K562 (cell line): ENCODE measurements around the gene MYO3B. TPM values are rescaled to one million over a fixed set of nuclear protein-coding genes. Genes with fewer than 3 reads are reported as not detected.

ENCODE experiments used
- CBX3 ChIP-seq, 2 experiments: IDR thresholded peaks; 1 replicate in 1 of 2; 2 replicates in 1 of 2; pipeline ENCODE4 v1.6.1; 2012; ENCODE audit warnings: inconsistent platforms in 2 of 2, low read length in 2 of 2, borderline replicate concordance in 1 of 2, control low read depth in 1 of 2
- CBX5 ChIP-seq: IDR thresholded peaks from 2 replicates; pipeline ENCODE4 v1.6.1; 2014; ENCODE audit warnings: low read depth, borderline replicate concordance
- CREBBP ChIP-seq: IDR thresholded peaks from one replicate; pipeline ENCODE4 v1.6.1; 2012; ENCODE audit warnings: low read depth, mild to moderate bottlenecking, control low read depth, inconsistent platforms, low read length
- EHMT2 ChIP-seq: fragments of 450-650 bp; IDR thresholded peaks from 2 replicates; pipeline ENCODE4 v1.6.1; 2018; ENCODE audit warnings: antibody characterized with exemption
- KDM1A ChIP-seq, 2 experiments: fragments of 450-650 bp; IDR thresholded peaks; 2 replicates each; pipeline ENCODE4 v1.6.1; 2016; ENCODE audit warnings: mild to moderate bottlenecking in 2 of 2
- MCM2 ChIP-seq: fragments of 450-650 bp; IDR thresholded peaks from 2 replicates; pipeline ENCODE4 v1.6.1; 2017; ENCODE audit warnings: low read depth, mild to moderate bottlenecking
- MCM7 ChIP-seq, 2 experiments: fragments of 450-650 bp; IDR thresholded peaks; 2 replicates each; pipeline ENCODE4 v1.6.1; 2016 to 2018
- NR3C1 ChIP-seq: sonication (generic); formaldehyde crosslinking; IDR thresholded peaks from 2 replicates; pipeline ENCODE4 v1.8.1; 2022; ENCODE audit warnings: missing genetic modification reagents
- POLR2AphosphoS2 ChIP-seq: IDR thresholded peaks from 2 replicates; pipeline ENCODE4 v1.6.1; 2012; ENCODE audit warnings: low read length, improper control_type of control experiment
- PYGO2 ChIP-seq: fragments of 450-650 bp; IDR thresholded peaks from 2 replicates; pipeline ENCODE4 v1.6.1; 2016; ENCODE audit warnings: mild to moderate bottlenecking, missing genetic modification characterization, moderate library complexity, missing compliant biosample characterization
- SMAD2 ChIP-seq: fragments of 150-350 bp; IDR thresholded peaks from 2 replicates; pipeline ENCODE4 v1.6.1; 2014; ENCODE audit warnings: low read depth, mild to moderate bottlenecking, low read length
- SRSF9 ChIP-seq: fragments of 200-400 bp; formaldehyde crosslinking; IDR thresholded peaks from 2 replicates; pipeline ENCODE4 v1.6.1; 2017; ENCODE audit warnings: low read depth, low read length, borderline replicate concordance
- STAT5B ChIP-seq: fragments of 250-450 bp; sonication (Bioruptor Pico); IDR thresholded peaks from 2 replicates; pipeline ENCODE4 v1.8.0; 2021; ENCODE audit warnings: mild to moderate bottlenecking, inconsistent platforms
- TAF9B ChIP-seq: fragments of 450-650 bp; IDR thresholded peaks from 2 replicates; pipeline ENCODE4 v1.6.1; 2018; ENCODE audit warnings: mild to moderate bottlenecking; ENCODE audit not compliant: partially characterized antibody
- TRIM28 ChIP-seq: fragments of 450-650 bp; IDR thresholded peaks from 2 replicates; pipeline ENCODE4 v1.6.1; 2017
- YY1 ChIP-seq, 3 experiments: IDR thresholded peaks; 2 replicates each; pipeline ENCODE4 v1.6.1; 2011; ENCODE audit warnings: low read length in 2 of 3, mild to moderate bottlenecking in 2 of 3, moderate library complexity in 2 of 3, borderline replicate concordance in 1 of 3, control low read depth in 1 of 3, low read depth in 1 of 3; ENCODE audit not compliant: insufficient read depth in 3 of 3, insufficient replicate concordance in 2 of 3, control insufficient read depth in 1 of 3, insufficient read length in 1 of 3; ENCODE audit errors: extremely low read depth in 1 of 3
- ZBTB1 ChIP-seq: sonication (generic); formaldehyde crosslinking; IDR thresholded peaks from 2 replicates; pipeline ENCODE4 v1.8.1; 2023; ENCODE audit warnings: missing genetic modification reagents, low read depth, mild to moderate bottlenecking, borderline replicate concordance
- ZC3H8 ChIP-seq: fragments of 450-650 bp; IDR thresholded peaks from 2 replicates; pipeline ENCODE4 v1.6.1; 2017
- ZFP30 ChIP-seq: fragments of 250-450 bp; sonication (Bioruptor Pico); IDR thresholded peaks from 2 replicates; pipeline ENCODE4 v1.8.0; 2022; ENCODE audit warnings: moderate library complexity, mild to moderate bottlenecking, inconsistent platforms, borderline replicate concordance
- ZFPM2 ChIP-seq: fragments of 250-450 bp; sonication (Bioruptor Pico); IDR thresholded peaks from 2 replicates; pipeline ENCODE4 v1.5.1; 2022; ENCODE audit warnings: mild to moderate bottlenecking
- polyA plus RNA-seq, 8 experiments: library from polyadenylated mRNA; depleted of rRNA in 4 of 8; stranded (reverse) in 5 of 8; unstranded in 3 of 8; fragments of >200 nt; fragmentation: Nextera tagmentation in 2 of 8; fragmentation: Illumina TruSeq in 1 of 8; extraction: Ambion mirVana in 2 of 8; extraction: Trizol in 1 of 8; gene quantifications; 2 replicates each; pipeline versions ENCODE4 v1.2.1 to v1.2.3, GENCODE V29; 2011 to 2014; ENCODE audit warnings: inconsistent platforms in 1 of 8, missing spikeins in 1 of 8
- total RNA-seq, 7 experiments: library from RNA; depleted of rRNA in 6 of 7; stranded (reverse); fragments of >200 nt in 6 of 7; fragmentation: Illumina TruSeq in 2 of 7; extraction: Trizol in 2 of 7; gene quantifications; 2 replicates each; pipeline versions ENCODE4 v1.2.1 to v1.2.3, GENCODE V29; 2011 to 2021; ENCODE audit warnings: low replicate concordance in 1 of 7
- TF ChIP-seq, protein P1 (sequence below): sonication (generic); formaldehyde crosslinking; IDR thresholded peaks from 2 replicates; pipeline ENCODE4 v1.8.1; 2022; ENCODE audit warnings: missing genetic modification reagents
- TF ChIP-seq, protein P2 (sequence below): fragments of 450-650 bp; IDR thresholded peaks from 2 replicates; pipeline ENCODE4 v1.6.1; 2014; ENCODE audit warnings: low read depth, mild to moderate bottlenecking, moderate library complexity, borderline replicate concordance
- TF ChIP-seq, protein P3 (sequence below): fragments of 450-650 bp; formaldehyde crosslinking; IDR thresholded peaks from 2 replicates; pipeline ENCODE4 v1.4.0; 2022; ENCODE audit warnings: missing genetic modification characterization
- TF ChIP-seq, protein P4 (sequence below): IDR thresholded peaks from 2 replicates; pipeline ENCODE4 v1.6.1; 2011; ENCODE audit warnings: borderline replicate concordance, low read depth, mild to moderate bottlenecking, moderate library complexity, low read length; ENCODE audit not compliant: insufficient read depth, poor library complexity, severe bottlenecking

Gene MYO3B
- total and polyA plus RNA-seq, 9 of the 15 experiments (the other 6 are each of a cell fraction or from before 2014, with no cell fraction given) = 2.7 to 6.5 (median 3.6) TPM

DNA sequence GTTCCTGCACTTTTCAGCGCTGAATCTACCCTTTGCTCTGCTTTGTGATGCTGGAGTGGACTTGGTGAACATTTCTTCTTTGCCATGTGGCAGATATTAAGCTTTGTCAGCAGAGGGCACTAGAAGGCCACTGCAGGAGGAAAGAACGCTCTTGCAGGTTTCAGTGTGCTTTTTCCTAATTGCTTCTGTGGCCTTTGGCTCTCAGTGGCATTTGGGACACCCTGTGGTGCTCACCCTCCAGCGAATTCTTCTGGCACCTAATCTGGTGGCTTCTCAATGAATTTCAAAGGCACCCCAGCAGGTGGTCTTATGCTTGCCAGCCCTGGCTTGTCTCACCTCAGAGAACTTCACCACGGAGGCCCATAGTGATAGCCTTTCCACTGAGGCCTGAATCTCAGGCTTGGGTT lies 146.7 kb downstream of the MYO3B start (continued):
- TF ChIP-seq CBX3 (IDR thresholded peaks at IDR 0.05; ENCODE audit: borderline replicate concordance in 1 of 2, low read length in 2 of 2) (peak in 1 of 2 experiments; percentile 35; a peak in 1 of 3 replicates), MCM2 (no peak), CBX5 (0 out of 2 replicates have a peak, but pooled peaks have one; percentile 8), POLR2AphosphoS2 (no peak), ZFPM2 (CRISPR knock-in tag) (no peak), PYGO2 (no peak), ZBTB1 (CRISPR knock-in tag) (no peak), ZFP30 (CRISPR knock-in tag) (no peak), CREBBP (no peak), TAF9B (no peak), SRSF9 (no peak), EHMT2 (no peak), KDM1A (IDR thresholded peaks at IDR 0.05) (no peak), MCM7 (IDR thresholded peaks at IDR 0.05) (no peak), NR3C1 (CRISPR knock-in tag) (no peak), TRIM28 (no peak), ZC3H8 (no peak), STAT5B (CRISPR knock-in tag) (no peak), SMAD2 (no peak), YY1 (IDR thresholded peaks at IDR 0.05; ENCODE audit: borderline replicate concordance in 1 of 3, control insufficient read depth in 1 of 3, extremely low read depth in 1 of 3, insufficient read depth in 3 of 3, insufficient read length in 1 of 3, insufficient replicate concordance in 2 of 3, low read depth in 1 of 3, low read length in 2 of 3) (no peak)
- TF ChIP-seq, protein P1, sequence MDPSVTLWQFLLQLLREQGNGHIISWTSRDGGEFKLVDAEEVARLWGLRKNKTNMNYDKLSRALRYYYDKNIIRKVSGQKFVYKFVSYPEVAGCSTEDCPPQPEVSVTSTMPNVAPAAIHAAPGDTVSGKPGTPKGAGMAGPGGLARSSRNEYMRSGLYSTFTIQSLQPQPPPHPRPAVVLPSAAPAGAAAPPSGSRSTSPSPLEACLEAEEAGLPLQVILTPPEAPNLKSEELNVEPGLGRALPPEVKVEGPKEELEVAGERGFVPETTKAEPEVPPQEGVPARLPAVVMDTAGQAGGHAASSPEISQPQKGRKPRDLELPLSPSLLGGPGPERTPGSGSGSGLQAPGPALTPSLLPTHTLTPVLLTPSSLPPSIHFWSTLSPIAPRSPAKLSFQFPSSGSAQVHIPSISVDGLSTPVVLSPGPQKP (CRISPR knock-in tag) = no peak
- TF ChIP-seq, protein P2, sequence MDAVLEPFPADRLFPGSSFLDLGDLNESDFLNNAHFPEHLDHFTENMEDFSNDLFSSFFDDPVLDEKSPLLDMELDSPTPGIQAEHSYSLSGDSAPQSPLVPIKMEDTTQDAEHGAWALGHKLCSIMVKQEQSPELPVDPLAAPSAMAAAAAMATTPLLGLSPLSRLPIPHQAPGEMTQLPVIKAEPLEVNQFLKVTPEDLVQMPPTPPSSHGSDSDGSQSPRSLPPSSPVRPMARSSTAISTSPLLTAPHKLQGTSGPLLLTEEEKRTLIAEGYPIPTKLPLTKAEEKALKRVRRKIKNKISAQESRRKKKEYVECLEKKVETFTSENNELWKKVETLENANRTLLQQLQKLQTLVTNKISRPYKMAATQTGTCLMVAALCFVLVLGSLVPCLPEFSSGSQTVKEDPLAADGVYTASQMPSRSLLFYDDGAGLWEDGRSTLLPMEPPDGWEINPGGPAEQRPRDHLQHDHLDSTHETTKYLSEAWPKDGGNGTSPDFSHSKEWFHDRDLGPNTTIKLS = no peak
- TF ChIP-seq, protein P3, sequence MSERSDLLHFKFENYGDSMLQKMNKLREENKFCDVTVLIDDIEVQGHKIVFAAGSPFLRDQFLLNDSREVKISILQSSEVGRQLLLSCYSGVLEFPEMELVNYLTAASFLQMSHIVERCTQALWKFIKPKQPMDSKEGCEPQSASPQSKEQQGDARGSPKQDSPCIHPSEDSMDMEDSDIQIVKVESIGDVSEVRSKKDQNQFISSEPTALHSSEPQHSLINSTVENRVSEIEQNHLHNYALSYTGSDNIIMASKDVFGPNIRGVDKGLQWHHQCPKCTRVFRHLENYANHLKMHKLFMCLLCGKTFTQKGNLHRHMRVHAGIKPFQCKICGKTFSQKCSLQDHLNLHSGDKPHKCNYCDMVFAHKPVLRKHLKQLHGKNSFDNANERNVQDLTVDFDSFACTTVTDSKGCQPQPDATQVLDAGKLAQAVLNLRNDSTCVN (CRISPR knock-in tag) = no peak
- TF ChIP-seq, protein P4, sequence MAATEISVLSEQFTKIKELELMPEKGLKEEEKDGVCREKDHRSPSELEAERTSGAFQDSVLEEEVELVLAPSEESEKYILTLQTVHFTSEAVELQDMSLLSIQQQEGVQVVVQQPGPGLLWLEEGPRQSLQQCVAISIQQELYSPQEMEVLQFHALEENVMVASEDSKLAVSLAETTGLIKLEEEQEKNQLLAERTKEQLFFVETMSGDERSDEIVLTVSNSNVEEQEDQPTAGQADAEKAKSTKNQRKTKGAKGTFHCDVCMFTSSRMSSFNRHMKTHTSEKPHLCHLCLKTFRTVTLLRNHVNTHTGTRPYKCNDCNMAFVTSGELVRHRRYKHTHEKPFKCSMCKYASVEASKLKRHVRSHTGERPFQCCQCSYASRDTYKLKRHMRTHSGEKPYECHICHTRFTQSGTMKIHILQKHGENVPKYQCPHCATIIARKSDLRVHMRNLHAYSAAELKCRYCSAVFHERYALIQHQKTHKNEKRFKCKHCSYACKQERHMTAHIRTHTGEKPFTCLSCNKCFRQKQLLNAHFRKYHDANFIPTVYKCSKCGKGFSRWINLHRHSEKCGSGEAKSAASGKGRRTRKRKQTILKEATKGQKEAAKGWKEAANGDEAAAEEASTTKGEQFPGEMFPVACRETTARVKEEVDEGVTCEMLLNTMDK = no peak
